Measurements from ENCODE around the gene VLDLR.

The VLDLR gene

DNA sequence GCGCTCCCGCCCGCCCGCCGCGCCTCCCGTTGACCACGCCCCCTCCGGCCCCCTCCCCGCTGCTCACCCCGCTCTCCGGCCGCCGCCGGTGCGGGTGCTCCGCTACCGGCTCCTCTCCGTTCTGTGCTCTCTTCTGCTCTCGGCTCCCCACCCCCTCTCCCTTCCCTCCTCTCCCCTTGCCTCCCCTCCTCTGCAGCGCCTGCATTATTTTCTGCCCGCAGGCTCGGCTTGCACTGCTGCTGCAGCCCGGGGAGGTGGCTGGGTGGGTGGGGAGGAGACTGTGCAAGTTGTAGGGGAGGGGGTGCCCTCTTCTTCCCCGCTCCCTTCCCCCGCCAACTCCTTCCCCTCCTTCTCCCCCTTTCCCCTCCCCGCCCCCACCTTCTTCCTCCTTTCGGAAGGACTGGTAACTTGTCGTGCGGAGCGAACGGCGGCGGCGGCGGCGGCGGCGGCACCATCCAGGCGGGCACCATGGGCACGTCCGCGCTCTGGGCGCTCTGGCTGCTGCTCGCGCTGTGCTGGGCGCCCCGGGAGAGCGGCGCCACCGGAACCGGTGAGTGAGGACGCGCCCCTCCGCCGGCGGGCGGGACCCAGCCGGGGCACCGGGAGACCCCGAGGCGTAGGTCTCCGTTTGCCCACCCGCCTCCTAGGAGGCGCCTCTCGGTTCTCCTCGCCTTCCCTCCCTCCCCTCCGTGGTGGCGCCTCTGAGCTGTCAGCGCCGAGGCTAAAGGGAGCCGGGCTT, at the start of gene VLDLR:
Gene VLDLR, plus strand, starts transcription at position 66 of the 739 bp plus-strand sequence. Its CDS starts 403 bp downstream, at position 469.
- no peak for DNase-seq (ENCODE audit: low read depth, low spot score)

GRCh38 chr9:2574203-2574602, 47.4 kb upstream of the VLDLR start:
- no peak for DNase-seq (ENCODE audit: low read depth, low spot score)

GRCh38 chr9:2576631-2577030, 45.0 kb upstream of the VLDLR start:
- DNase-seq (ENCODE audit: low read depth, low spot score) = no peak

DNA sequence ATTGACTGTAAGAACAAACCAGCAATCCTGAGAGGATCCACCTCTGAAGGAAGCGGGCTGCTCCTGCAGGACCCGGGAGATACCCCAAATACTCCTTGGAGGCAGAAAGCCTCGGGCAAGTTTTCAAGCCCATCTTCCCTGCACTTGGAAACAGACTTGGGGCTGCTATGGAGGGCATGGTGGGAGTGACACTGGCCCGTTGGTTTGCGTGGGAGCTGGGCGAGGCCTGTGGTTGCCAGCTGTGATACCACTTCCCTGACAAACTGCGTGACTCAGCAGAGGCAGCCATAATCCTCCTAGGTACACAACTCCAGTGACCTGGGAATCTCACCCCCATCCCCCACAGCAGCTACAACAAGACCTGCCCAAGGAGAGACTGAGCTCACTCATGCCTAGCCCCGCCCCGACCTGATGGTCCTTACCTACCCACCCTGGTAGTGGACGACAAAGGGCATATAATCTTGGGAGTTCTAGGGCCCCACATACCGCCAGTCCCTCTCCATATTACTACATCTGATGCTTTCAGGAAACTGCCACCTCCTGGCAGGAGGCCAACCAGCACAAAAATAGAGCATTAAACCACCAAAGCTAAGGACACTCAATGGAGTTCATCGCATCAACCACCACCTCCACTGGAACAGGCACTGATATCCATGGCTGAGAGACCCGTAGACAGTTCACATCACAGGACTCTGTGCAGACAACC, 38.1 kb upstream of the VLDLR start:
- DNase-seq (ENCODE audit: low read depth, low spot score) = no peak

DNA sequence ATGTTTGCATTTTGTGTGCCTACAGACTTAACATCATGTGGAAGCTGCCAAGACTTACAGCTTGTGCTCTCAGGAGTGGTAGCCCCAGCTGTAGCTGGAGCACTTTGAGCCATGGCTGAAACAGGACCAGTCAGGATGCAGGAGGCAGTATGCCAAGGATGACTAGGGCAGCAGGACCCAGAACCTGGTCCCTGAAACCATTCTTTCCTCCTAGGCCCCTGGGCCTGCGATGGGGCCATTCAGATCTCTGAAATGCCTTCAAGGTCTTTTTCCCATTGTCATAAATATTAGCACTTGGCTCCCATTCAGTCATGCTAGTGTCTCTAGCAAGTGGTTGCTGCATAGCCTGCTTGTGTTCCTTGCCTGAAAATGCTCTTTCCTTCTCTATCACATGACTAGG, 29.6 kb upstream of the VLDLR start:
- no peak for DNase-seq (ENCODE audit: low read depth, low spot score)

- no peak for DNase-seq (ENCODE audit: low read depth, low spot score)
Measured at GRCh38 chr9:2593744-2594143, 27.8 kb upstream of the VLDLR start.

GRCh38 chr9:2595973-2596372, 25.6 kb upstream of the VLDLR start:
- no peak for DNase-seq (ENCODE audit: low read depth, low spot score)

- DNase-seq (ENCODE audit: low read depth, low spot score) = no peak
Measured at GRCh38 chr9:2597483-2597882, 24.1 kb upstream of the VLDLR start.

GRCh38 chr9:2599896-2600295, 21.7 kb upstream of the VLDLR start:
- DNase-seq (ENCODE audit: low read depth, low spot score) = no peak

- no peak for DNase-seq (ENCODE audit: low read depth, low spot score)
Measured at GRCh38 chr9:2600307-2600706, 21.3 kb upstream of the VLDLR start.

DNA sequence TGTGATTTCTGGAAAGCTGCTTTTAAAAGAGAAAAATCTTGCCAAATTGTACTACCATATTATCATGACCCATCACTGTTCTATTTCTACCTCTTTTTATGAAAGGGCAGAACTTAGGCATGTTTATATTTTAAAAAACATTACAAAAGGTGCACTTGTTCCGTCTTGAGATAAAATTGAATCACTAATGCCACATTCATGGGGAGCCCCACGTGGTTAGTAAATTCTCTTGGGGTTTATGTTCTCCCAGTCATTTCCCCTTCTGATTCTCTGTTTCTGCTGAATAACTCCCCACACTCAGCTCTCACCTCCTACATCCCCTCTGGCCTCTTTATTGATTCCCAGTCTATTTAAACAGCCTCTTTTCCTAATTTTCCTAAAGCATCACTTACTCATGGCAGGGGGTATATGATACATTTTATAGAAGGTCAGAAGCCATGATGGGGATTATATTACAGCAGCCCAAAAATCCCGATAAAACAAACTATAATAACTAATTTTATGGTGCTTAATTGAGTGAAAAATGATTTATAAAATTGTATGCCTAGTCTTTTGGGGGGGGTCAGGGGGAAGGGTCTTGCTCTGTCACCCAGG, 19.7 kb upstream of the VLDLR start:
- DNase-seq (ENCODE audit: low read depth, low spot score) = no peak

- no peak for DNase-seq (ENCODE audit: low read depth, low spot score)
Measured at GRCh38 chr9:2602704-2603116, 18.9 kb upstream of the VLDLR start.

- no peak for DNase-seq (ENCODE audit: low read depth, low spot score)
Measured at GRCh38 chr9:2603621-2604020, 18.0 kb upstream of the VLDLR start.

GRCh38 chr9:2605246-2605645, 16.3 kb upstream of the VLDLR start:
- no peak for DNase-seq (ENCODE audit: low read depth, low spot score)

GRCh38 chr9:2608276-2608675, 13.3 kb upstream of the VLDLR start:
- no peak for DNase-seq (ENCODE audit: low read depth, low spot score)

DNA sequence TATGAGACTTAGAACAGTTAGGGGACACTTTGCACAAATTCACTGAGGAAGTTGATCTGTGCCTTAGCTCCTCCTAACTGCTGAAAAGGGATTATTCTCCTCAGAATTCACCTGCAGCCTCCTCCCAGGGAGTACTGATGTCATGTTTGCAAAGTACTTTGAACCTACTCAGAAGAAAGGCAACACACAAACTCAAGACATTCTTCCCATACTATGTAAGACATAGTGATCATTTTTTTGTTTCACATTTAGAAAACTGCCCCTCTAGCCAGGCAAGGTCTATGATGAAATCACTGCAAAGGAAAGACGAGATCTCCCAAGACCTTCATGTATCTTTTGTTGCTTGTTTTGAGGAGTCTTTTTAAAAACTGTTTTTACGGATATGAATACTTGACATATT, 10.6 kb upstream of the VLDLR start:
- no peak for DNase-seq (ENCODE audit: low read depth, low spot score)

DNA sequence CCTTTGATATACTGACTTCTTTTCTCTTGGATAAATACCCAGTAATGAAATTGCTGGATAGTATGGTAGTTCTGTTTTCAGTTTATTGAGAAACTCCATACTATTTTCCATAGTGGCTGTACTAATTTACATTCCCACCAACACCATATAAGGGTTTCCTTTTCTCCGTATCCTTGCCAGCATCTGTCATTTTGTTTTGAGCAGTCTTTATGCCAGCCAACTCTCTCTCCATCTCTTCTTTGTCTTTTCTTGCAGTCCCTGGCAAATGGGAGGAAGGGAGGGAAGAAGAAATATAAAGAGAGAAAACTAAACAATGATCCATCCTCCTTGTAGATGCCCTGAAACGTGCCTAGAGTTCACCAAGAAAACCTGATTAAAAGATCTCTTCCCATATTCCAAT, 9.6 kb upstream of the VLDLR start:
- no peak for DNase-seq (ENCODE audit: low read depth, low spot score)

DNA sequence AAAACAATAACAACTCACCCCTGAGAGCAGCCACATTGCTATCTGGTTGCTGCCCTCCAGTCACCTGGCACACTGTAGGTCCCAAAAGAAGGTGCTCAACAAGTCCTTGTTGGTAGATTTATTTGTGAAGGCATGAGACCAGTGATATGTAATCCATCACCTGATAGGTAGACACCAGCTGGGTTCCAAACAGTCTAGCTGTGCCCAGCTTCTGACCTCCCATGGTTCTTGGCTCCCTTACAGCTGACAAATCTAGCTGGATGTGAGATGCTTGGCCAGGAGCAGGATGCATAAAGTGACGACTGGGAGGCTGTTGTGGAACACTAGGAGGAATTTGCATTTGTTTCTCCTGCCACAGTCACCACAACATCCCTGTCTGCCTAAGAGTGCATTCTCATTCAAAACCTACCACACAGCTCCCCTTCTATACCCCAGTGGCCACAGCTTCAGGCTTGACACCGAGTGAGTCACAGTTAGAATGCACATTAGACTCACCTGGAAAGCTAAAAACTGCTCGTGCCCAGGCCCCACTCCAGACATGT, 7.8 kb upstream of the VLDLR start:
- no peak for DNase-seq (ENCODE audit: low read depth, low spot score)

DNA sequence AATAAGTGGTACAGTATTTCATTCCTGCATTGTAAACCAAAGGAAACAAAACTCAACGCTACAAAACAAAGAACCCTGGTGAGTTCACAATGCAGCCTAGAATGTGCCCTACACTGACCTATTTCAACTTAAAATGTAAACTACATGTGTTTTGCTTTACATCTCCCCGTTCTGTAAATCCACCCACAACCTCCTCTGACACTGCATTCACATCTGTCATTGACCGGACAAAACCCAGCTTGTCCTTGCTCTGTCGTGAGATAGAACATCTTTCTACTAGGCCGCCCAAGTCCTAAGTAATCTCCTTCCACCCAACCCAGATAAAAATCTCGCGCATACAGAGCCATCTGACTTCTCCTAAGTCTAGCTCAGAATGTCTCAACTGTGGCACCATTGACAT, 6.1 kb upstream of the VLDLR start:
- DNase-seq (ENCODE audit: low read depth, low spot score) = no peak

DNA sequence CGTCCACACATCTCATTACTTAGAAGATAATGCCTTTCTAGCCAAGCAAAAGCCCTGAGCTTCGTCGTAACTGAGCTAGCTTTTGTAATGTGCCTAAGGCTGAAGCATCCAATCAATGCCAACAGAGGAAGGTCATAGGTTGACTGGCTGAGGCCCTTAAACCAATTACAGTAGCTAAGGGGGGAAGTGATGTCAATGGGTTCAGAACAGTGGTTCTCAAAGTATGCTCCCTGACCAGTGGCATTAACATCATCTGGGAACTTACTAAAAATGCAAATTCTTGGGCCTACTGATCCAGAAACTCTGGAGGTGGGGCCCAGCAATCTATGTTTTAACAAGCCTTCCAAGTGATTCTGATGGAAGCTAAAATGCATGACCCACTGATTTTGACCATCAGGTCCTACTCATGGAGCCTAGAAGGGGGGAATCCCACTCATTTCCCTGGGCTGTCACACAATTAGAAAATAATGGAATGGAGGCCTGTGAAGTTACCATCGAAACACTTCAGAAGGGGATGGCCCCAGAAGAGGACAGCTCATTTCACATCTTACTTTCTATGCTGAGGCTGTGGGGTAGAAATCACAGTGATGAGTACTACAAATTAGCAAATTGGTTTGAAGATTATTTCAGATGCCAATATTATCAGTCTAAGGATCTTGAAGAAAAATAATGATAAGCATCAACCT, 4.8 kb upstream of the VLDLR start:
- no peak for DNase-seq (ENCODE audit: low read depth, low spot score)

GRCh38 chr9:2618289-2618688, 3.3 kb upstream of the VLDLR start:
- DNase-seq (ENCODE audit: low read depth, low spot score) = no peak

All from activated naive CD8-positive, alpha-beta T cell treated with anti-CD3 and anti-CD28 coated beads, Interleukin-2, amount 50 U/mL, for 16 hours (primary cell).